Keratinocyte (primary cell): ENCODE data around the gene TACR2. TPM values are rescaled to one million over a fixed set of nuclear protein-coding genes. Genes with fewer than 3 reads are reported as not detected.

ENCODE experiments used
- DNase-seq: peaks from one replicate; pipeline ENCODE4 v3.0.0-alpha.2; 2011; ENCODE audit warnings: low read depth, missing footprints, low spot score
- FAIRE-seq: peaks from 2 replicates; lab custom pipeline; 2011; peaks lifted over from hg19 to GRCh38; lab: Jason Lieb, UNC
- H2AFZ ChIP-seq: 2 replicates; pipeline ENCODE4 v1.6.0; 2012; ENCODE audit warnings: low read length, control low read depth, inconsistent platforms; ENCODE audit not compliant: control insufficient read depth
- H3K27ac ChIP-seq: 2 replicates; pipeline ENCODE4 v1.5.1; 2011; ENCODE audit warnings: low read length; ENCODE audit not compliant: control insufficient read depth, insufficient read depth
- H3K27me3 ChIP-seq: 3 replicates; pipeline ENCODE4 v1.6.0; 2011; ENCODE audit warnings: low read length; ENCODE audit not compliant: control insufficient read depth, insufficient read depth; ENCODE audit errors: extremely low read depth
- H3K36me3 ChIP-seq, 2 experiments: 2 replicates in 1 of 2; 3 replicates in 1 of 2; pipeline ENCODE4 v1.5.1; 2011; ENCODE audit warnings: low read length in 2 of 2, mild to moderate bottlenecking in 1 of 2; ENCODE audit not compliant: control insufficient read depth in 2 of 2, insufficient read depth in 2 of 2; ENCODE audit errors: extremely low read depth in 1 of 2
- H3K4me1 ChIP-seq: 3 replicates; pipeline ENCODE4 v1.5.1; 2011; ENCODE audit warnings: low read length; ENCODE audit not compliant: control insufficient read depth, insufficient read depth; ENCODE audit errors: extremely low read depth
- H3K4me2 ChIP-seq: 3 replicates; pipeline ENCODE4 v1.6.0; 2011; ENCODE audit warnings: low read depth, low read length; ENCODE audit not compliant: control insufficient read depth, insufficient read depth; ENCODE audit errors: extremely low read depth
- H3K4me3 ChIP-seq, 3 experiments: fragments of 200-600 bp in 1 of 3; sonication (generic) in 1 of 3; 2 replicates in 2 of 3; 3 replicates in 1 of 3; pipeline ENCODE4 v1.5.1; 2011 to 2016; ENCODE audit warnings: low read length in 3 of 3, mild to moderate bottlenecking in 3 of 3, control low read depth in 2 of 3, inconsistent platforms in 1 of 3, low read depth in 1 of 3, mixed read lengths in 1 of 3, mixed run types in 1 of 3, moderate library complexity in 1 of 3; ENCODE audit not compliant: control insufficient read depth in 2 of 3, insufficient read depth in 2 of 3; ENCODE audit errors: extremely low read depth in 1 of 3
- H3K79me2 ChIP-seq: 2 replicates; pipeline ENCODE4 v1.6.0; 2012; ENCODE audit warnings: low read length; ENCODE audit not compliant: control insufficient read depth, insufficient read depth
- H3K9ac ChIP-seq: 3 replicates; pipeline ENCODE4 v1.6.0; 2011; ENCODE audit warnings: low read length; ENCODE audit not compliant: control insufficient read depth, insufficient read depth; ENCODE audit errors: extremely low read depth
- H3K9me1 ChIP-seq: 3 replicates; pipeline ENCODE4 v1.6.0; 2011; ENCODE audit warnings: low read length; ENCODE audit not compliant: control insufficient read depth, insufficient read depth; ENCODE audit errors: extremely low read depth
- H3K9me3 ChIP-seq: 2 replicates; pipeline ENCODE4 v1.5.1; 2012; ENCODE audit warnings: low read depth, low read length; ENCODE audit not compliant: control insufficient read depth
- H4K20me1 ChIP-seq: 3 replicates; pipeline ENCODE4 v1.6.0; 2011; ENCODE audit warnings: low read length; ENCODE audit not compliant: control insufficient read depth, insufficient read depth; ENCODE audit errors: extremely low read depth
- CTCF ChIP-seq, 3 experiments: IDR thresholded peaks in 1 of 3; conservative IDR thresholded peaks in 1 of 3; optimal IDR thresholded peaks in 1 of 3; 2 replicates in 2 of 3; 3 replicates in 1 of 3; pipeline versions ENCODE3 to v1.5.1; 2011; ENCODE audit warnings: low read length in 3 of 3, mild to moderate bottlenecking in 3 of 3, moderate library complexity in 2 of 3, control low read depth in 1 of 3, inconsistent platforms in 1 of 3; ENCODE audit not compliant: insufficient read depth in 2 of 3; ENCODE audit errors: extremely low read depth in 1 of 3
- EZH2 ChIP-seq: IDR thresholded peaks from one replicate; pipeline ENCODE4 v1.6.1; 2012; ENCODE audit warnings: inconsistent platforms, mild to moderate bottlenecking, low read length, moderate library complexity
- dilution Hi-C: fragments of 300-500 bp; cut with MboI; formaldehyde crosslinking; loops from one replicate; pipeline ENCODE4 v1.7.0; 2020; ENCODE audit warnings: low sequenced_read_pairs; ENCODE audit not compliant: extremely low pct_ligation_motif_present
- polyA plus RNA-seq, 5 experiments: library from polyadenylated mRNA; depleted of rRNA in 3 of 5; stranded (reverse) in 3 of 5; stranded (forward) in 1 of 5; unstranded in 1 of 5; fragments of >200 nt; gene quantifications; 1 replicate in 1 of 5; 2 replicates in 3 of 5; 3 replicates in 1 of 5; pipeline versions ENCODE4 v1.2.1 to v1.2.3, GENCODE V29; 2011 to 2012; ENCODE audit warnings: missing spikeins in 2 of 5, low read depth in 1 of 5, low replicate concordance in 1 of 5

Gene TACR2
- polyA plus RNA-seq, 1 donor (not counting 4 experiments of a cell fraction or from before 2014, with no cell fraction given) = 0.07 TPM

GRCh38 chr10:69379800-69380199 lies 36.9 kb downstream of the TACR2 start:
- Histone ChIP-seq H3K4me3 (no peak overlapping the region), H3K27ac (no peak overlapping the region), H3K4me2 (no peak overlapping the region), H3K36me3 (peaks cover 36 to 43% of the 10 kb centered on the region in 2 experiments), H3K9me3 (no peaks in the 10 kb centered on the region), H3K4me1 (peaks cover 44% of the 10 kb centered on the region), H4K20me1 (peaks cover 3% of the 10 kb centered on the region), H3K9me1 (peaks cover 3% of the 10 kb centered on the region), H3K79me2 (peaks cover under 1% of the 10 kb centered on the region), H3K9ac (no peak overlapping the region), H3K27me3 (no peaks in the 10 kb centered on the region), H2AFZ (no peak overlapping the region)
- DNase-seq (no peak), FAIRE-seq (no peak)
- dilution Hi-C loops = no loop called here
- TF ChIP-seq EZH2 = no peak
- no peak for TF ChIP-seq CTCF (optimal IDR thresholded peaks at IDR 0.05 in 1 of 3, IDR thresholded peaks at IDR 0.05 in 1 of 3, conservative IDR thresholded peaks at IDR 0.05 in 1 of 3; ENCODE audit: extremely low read depth in 1 of 3, insufficient read depth in 2 of 3, low read length in 3 of 3)

GRCh38 chr10:69377933-69378332 lies 38.8 kb downstream of the TACR2 start:
- Histone ChIP-seq H3K27me3 (no peaks in the 10 kb centered on the region), H3K4me3 (no peak overlapping the region), H3K36me3 (peaks cover 24 to 32% of the 10 kb centered on the region in 2 experiments), H3K4me2 (no peak overlapping the region), H3K9ac (no peak overlapping the region), H3K4me1 (peaks cover 38% of the 10 kb centered on the region), H2AFZ (no peak overlapping the region), H3K9me3 (no peaks in the 10 kb centered on the region), H3K9me1 (peaks cover 3% of the 10 kb centered on the region), H4K20me1 (no peaks in the 10 kb centered on the region), H3K27ac (no peak overlapping the region), H3K79me2 (peaks cover 2% of the 10 kb centered on the region)
- FAIRE-seq = no peak
- dilution Hi-C loops = no loop called here
- DNase-seq = no peak
- TF ChIP-seq EZH2 (no peak), CTCF (optimal IDR thresholded peaks at IDR 0.05 in 1 of 3, IDR thresholded peaks at IDR 0.05 in 1 of 3, conservative IDR thresholded peaks at IDR 0.05 in 1 of 3; ENCODE audit: extremely low read depth in 1 of 3, insufficient read depth in 2 of 3, low read length in 3 of 3) (no peak)
